Chondrocyte (in vitro differentiated cells): ENCODE results near the gene UPK1B. TPM values are rescaled to one million over a fixed set of nuclear protein-coding genes. Genes with fewer than 3 reads are reported as not detected.

ENCODE experiments used
- DNase-seq: peaks from one replicate; pipeline ENCODE4 v3.0.0; 2021; ENCODE audit warnings: mixed read lengths, low spot score
- H3K27ac Mint-ChIP-seq: one replicate; pipeline ENCODE4 v1.8.0; 2021; ENCODE audit warnings: mild to moderate bottlenecking, moderate library complexity, mixed read lengths; ENCODE audit not compliant: unreplicated experiment
- H3K27me3 Mint-ChIP-seq: 2 replicates; pipeline ENCODE4 v1.8.0; 2021; ENCODE audit warnings: low read depth, mixed read lengths
- H3K36me3 Mint-ChIP-seq: 2 replicates; pipeline ENCODE4 v1.8.0; 2021; ENCODE audit warnings: low read depth, mixed read lengths
- H3K4me1 Mint-ChIP-seq: 2 replicates; pipeline ENCODE4 v1.8.0; 2021; ENCODE audit warnings: low read depth, mild to moderate bottlenecking, mixed read lengths
- H3K4me3 Mint-ChIP-seq: one replicate; pipeline ENCODE4 v1.8.0; 2021; ENCODE audit warnings: mild to moderate bottlenecking, moderate library complexity, mixed read lengths; ENCODE audit not compliant: unreplicated experiment
- H3K9me3 Mint-ChIP-seq: 2 replicates; pipeline ENCODE4 v1.8.0; 2021; ENCODE audit warnings: low read depth, mixed read lengths
- total RNA-seq: library from RNA; stranded (reverse); gene quantifications from 3 replicates; pipeline ENCODE4 v1.2.1, GENCODE V29; 2021
- TF ChIP-seq, protein P1 (sequence below): fragments of 200-600 bp; sonication (generic); IDR thresholded peaks from 2 replicates; pipeline ENCODE4 v1.5.0; 2021; ENCODE audit warnings: antibody characterized with exemption, mild to moderate bottlenecking, moderate library complexity

UPK1B gene
- total RNA-seq, 1 donor from 2014 or later, result not detected

GRCh38 chr3:119230745-119231144 lies 57.3 kb downstream of the UPK1B start:
- DNase-seq, result no peak
- Mint-ChIP-seq H3K9me3 (no peaks in the 10 kb centered on the region), H3K4me1 (peaks cover 13% of the 10 kb centered on the region), H3K27ac (no peak overlapping the region), H3K4me3 (no peak overlapping the region), H3K27me3 (no peaks in the 10 kb centered on the region), H3K36me3 (peaks cover 26% of the 10 kb centered on the region)
- TF ChIP-seq, protein P1, sequence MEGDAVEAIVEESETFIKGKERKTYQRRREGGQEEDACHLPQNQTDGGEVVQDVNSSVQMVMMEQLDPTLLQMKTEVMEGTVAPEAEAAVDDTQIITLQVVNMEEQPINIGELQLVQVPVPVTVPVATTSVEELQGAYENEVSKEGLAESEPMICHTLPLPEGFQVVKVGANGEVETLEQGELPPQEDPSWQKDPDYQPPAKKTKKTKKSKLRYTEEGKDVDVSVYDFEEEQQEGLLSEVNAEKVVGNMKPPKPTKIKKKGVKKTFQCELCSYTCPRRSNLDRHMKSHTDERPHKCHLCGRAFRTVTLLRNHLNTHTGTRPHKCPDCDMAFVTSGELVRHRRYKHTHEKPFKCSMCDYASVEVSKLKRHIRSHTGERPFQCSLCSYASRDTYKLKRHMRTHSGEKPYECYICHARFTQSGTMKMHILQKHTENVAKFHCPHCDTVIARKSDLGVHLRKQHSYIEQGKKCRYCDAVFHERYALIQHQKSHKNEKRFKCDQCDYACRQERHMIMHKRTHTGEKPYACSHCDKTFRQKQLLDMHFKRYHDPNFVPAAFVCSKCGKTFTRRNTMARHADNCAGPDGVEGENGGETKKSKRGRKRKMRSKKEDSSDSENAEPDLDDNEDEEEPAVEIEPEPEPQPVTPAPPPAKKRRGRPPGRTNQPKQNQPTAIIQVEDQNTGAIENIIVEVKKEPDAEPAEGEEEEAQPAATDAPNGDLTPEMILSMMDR, result no peak

- peaks cover 27% of the 10 kb centered on the region for H3K4me1 Mint-ChIP-seq
- no peaks in the 10 kb centered on the region for H3K27me3 Mint-ChIP-seq
- TF ChIP-seq, protein P1, result no peak
- peak overlapping the region; percentile 22 for H3K27ac Mint-ChIP-seq
- H3K9me3 Mint-ChIP-seq, result no peaks in the 10 kb centered on the region
- no peak for DNase-seq
- peaks cover 13% of the 10 kb centered on the region for H3K36me3 Mint-ChIP-seq
- H3K4me3 Mint-ChIP-seq, result no peak overlapping the region
Measured at GRCh38 chr3:119234610-119235009, 61.2 kb downstream of the UPK1B start.

GRCh38 chr3:119235151-119235550 lies 61.8 kb downstream of the UPK1B start:
- Mint-ChIP-seq H3K4me1 (peaks cover 32% of the 10 kb centered on the region), H3K36me3 (peaks cover 11% of the 10 kb centered on the region), H3K27ac (peak overlapping the region; percentile 17), H3K27me3 (no peaks in the 10 kb centered on the region), H3K4me3 (no peak overlapping the region), H3K9me3 (no peaks in the 10 kb centered on the region)
- TF ChIP-seq, protein P1, result no peak
- no peak for DNase-seq

- Mint-ChIP-seq H3K9me3 (no peaks in the 10 kb centered on the region), H3K27me3 (no peaks in the 10 kb centered on the region), H3K36me3 (peaks cover 6% of the 10 kb centered on the region), H3K27ac (no peak overlapping the region), H3K4me1 (peaks cover 36% of the 10 kb centered on the region), H3K4me3 (no peak overlapping the region)
- no peak for DNase-seq
- TF ChIP-seq, protein P1, result no peak
Measured at GRCh38 chr3:119236756-119237155, 63.4 kb downstream of the UPK1B start.

- no peaks in the 10 kb centered on the region for H3K27me3 Mint-ChIP-seq
- TF ChIP-seq, protein P1, result no peak
- DNase-seq, result no peak
- no peak overlapping the region for H3K27ac Mint-ChIP-seq
- peaks cover 36% of the 10 kb centered on the region for H3K4me1 Mint-ChIP-seq
- H3K9me3 Mint-ChIP-seq, result no peaks in the 10 kb centered on the region
- H3K36me3 Mint-ChIP-seq, result peaks cover 6% of the 10 kb centered on the region
- no peak overlapping the region for H3K4me3 Mint-ChIP-seq
Measured at GRCh38 chr3:119237299-119237698, 63.9 kb downstream of the UPK1B start.
